HS-27A (cell line): Measurements from ENCODE around the gene GUK1.

Experiments
- DNase-seq: peaks from one replicate; pipeline ENCODE4 v3.0.0-alpha.2; 2012; ENCODE audit warnings: low read depth, missing footprints

GUK1 gene

DNA sequence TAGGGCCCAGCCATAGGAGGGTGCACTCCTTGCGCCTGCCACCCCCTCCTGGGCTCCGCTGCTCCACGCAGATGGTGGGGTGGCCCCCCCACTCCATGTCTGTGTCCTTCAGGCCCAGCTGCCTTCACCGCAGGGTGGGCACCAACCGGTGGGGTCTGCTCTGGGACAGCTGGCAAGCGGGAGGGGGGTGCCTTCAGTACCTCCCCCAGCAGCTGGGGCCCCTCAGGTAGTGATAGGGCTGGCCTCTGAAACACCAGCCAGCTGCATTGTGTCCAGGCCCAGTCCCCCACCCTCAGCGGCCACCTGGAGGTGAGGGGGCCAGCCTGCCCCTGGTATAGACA lies 10.0 kb downstream of the GUK1 start:
- DNase-seq: no peak

DNA sequence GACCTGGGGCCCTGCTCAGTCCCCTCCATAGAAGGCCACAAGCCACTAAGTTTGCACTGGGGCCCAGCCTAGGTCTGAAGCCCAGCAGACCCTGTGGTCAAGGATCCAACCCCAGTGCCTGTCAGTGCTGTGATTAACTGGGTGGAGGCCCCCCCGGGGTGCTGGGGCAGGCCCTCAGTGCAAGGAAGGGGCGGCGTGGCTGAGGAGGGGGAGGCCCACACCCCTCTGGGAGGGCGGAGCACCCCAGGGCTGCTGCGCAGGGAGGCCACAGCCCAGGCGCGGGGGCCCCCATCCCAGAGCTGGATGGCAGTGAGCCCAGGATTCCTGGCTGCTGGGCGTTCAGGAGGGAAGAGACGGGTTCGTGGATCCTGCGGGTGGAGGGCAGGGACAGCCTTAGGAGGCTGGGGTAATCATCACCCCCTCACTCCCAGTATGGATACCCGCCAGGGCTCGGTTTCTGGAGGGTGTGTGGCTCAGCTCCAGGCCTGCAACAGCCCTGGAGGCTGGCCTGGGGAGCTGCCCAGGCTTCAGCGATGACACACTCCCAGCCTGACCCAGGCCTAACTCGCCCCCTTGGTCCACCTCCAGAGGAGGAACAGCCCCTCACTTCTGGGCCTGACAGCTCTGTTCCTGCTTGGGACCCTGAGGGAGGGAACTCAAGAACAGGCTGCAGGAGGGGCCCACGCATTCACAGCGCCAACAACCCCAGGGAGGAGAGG lies 10.5 kb downstream of the GUK1 start:
- DNase-seq: no peak

DNA sequence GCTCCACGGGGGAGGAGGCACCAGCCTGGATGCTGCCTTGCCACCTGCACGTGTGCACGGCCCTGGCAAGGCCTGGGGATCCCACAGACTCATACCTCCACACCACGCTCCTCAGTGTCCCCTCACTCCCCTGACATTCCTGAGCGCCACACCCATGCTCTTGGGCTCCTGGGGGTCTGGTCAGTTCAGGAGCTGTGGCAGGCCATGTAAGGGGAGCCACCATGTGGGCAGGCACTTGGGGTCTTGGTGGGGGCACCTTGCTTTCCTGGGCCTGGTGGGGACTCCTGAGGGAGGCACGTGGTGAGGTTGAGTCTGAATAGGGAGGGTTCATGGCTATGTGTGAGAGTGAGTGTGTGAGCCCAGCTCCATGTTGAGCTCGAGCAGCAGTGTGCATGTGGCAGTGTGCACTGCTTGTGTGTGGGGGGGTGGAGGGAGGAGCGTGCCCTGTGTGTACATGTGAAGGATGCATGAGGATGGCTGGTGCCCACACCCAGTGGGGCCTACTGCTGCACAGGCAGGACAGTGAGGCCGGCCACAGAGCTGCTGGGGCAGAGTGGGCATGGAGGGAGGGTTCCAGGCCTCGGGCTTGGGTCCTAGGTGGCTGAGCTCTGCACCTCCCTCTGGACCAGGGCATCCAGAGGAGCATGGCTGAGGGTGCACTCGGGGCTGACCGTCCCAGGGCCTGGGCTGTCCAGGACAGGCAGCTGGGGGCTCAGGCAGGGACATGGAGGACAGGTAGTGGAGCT lies 11.3 kb downstream of the GUK1 start:
- DNase-seq: no peak

DNA sequence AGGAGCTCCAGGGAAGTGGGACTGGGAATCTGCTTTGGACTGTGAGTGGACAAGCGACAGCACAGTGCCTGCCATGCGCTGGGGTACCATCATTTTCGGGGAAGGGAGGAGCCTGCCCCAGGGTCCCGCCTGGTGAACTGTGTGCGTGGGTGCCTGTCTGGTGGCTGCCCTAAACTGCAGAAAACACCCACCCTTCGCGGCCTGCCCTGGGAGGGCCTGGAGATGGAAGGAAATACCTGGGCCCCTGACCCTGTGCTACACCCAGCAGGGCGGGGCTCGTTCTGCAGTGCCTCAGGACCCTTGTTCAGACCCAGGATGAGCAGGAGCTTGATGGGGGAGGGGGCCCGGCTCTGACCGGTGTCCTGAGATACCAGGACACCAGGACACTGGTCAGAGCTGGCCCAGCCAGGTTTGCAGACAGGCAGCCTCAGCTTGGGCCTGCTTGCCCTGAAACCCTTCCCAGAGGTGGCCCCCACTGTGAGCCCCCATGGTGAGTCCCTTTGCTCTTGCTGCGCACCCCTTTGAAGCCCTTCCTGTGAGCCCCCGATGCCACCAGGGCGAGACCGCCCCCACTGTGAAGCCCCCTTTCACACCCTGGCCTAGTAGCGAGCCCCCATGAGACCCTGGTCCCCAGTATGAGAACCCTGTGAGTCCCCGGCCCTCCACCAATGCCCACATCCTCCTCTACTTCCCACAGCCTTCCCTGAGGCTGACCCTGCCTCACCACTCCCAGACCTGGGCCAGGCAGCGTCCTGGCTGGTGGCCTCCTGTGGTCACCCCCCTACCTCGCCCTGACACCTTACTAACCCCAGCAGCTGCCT lies 12.2 kb downstream of the GUK1 start:
- no peak for DNase-seq

DNA sequence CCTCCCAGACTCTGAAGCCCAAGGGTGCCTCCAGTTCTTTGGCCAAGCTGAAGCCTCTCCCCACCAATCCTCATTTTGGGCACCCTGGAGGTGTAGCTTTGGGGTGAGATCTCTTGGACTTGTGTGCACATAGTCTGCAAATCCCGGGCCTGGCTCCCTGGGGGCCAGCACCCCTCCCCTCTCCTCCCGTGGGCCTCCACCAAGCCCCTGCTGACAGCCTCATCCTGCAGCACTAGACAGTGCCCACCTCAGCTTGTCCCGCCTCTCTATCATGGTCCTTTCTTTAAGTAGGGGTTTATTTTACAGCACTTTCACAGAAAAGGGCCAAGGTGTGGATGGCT lies 12.8 kb downstream of the GUK1 start:
- no peak for DNase-seq

DNA sequence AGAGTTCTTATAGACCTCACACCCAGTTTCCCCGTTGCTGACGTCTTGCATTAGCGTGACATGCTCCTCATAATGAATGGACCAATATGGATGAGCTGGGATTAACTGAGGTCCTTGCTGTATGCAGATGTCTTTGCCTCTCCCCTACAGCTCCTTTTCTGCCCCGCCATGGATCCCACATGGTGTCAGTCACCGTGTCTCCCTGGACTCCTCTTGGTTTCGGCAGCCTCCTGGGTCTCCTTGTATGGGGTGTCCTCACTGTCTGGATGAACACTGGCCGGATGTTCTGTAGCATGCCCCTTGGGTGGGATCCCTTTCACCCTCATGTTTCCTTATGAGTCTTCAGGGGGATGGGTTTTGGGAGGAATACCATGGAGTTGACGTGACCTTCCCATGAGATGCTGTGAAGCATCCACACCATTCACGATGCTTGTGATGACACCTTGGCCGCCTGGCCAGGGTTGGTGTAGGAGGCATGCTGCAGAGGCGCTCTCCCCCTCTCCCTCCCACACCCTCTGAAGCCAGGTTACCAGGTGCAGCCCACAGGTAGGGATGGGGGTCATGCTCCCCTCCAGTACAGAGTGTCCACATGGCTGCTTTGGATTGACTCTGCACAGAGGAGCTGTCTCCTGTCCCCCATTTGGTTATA lies 14.1 kb downstream of the GUK1 start:
- no peak for DNase-seq

DNA sequence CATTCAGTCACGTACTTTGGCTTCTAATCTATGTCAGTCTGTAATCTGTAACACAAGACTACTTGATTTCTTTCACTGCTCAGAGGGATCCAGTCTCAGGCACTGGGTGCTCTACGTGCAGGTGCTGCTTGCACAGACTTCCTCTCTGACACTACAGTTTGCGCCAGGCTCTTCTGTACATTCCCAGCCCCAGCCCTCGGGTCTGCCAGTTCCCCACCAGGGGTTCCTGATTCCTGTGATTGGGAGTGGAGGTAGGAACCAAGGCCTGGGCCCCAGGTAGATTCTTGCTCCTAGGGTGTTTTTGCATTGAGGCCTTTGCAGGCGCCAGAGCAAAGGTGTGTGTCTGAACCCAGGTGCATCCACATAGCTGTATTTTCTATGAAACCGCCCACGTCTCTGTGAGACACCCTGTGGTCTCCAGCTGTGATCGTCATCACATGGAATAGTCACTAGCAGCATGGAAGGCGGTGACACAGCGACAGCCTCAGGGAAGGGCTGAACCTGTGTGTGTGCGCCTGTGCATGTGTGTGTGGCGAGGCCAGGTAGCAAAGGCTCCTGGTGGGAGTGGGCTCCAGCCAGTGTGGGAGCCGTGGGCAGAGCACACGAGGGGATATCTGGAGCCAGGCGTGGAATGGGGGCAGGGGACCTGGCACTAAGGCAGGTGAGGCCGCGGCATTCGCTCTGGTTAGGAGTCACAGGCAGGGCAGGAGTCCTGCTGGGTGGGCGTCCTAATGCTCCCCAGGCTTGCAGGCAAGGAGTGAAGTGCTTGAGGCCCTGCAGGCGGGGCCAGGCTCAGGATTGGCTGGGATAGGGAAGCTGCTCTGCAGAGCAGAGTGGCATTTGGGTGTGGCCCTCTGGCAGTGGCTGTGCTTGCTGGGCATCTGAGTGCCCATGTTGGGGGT lies 14.8 kb downstream of the GUK1 start:
- no peak for DNase-seq

DNA sequence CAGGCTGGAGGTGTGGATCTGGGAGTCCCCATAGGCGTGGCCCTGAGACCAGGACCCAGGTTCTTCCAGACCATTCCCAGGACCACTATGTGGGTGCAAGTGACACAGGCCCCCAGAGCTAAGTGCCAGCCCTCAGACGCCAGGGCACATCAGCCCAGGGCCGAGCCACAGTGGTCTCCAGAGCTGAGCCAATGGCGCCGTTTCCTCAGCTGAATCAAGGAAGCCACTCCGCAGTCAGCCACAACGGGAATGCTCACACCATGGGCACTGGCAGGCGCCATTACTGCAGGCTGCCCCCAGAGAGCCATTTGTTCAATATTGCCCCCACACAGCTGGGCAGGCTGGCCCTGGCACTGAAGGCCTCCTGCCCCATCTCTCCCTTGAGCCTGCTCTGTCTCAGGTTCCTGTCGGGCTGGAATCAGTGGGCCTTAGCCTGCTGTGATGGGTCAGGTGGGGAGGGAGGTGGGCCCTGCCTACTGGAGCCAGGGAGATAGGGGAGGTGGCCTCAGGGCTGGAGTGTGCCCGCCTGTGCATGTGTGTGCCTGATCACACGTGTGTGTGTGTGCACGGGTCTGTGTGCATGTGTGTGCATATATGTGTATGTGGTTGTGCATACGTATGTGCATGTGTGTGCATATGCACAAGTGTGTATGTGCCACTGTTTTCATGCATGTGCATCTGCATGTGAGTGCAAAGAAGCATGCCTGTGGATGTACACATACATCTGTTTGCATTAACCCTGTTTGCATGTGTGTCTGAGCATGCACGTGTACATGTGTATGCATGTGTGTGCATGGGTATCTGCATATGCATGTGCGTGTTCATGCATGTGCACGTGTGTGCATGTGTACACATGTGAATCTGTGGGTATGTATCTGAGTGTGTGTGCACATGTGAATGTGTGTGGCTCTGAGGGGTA lies 15.8 kb downstream of the GUK1 start:
- DNase-seq: no peak

DNA sequence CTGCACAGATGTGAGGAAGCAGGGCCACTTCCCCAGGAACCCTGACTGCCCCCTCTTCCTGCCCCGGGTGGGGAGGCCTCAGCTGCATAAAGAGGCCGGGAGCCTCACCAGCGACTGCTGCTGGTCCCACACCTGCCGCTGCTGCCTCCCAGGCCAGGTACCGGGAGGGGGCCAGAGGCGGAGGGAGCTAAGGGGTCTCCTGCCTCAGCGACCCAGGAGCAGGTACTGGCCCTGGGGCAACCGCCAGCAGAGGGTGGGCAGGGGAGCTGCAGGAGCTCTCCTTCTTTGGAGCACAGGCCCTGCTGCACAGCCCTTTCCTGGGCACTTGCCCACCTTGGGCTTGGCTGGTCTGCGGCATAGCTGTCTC lies 16.4 kb downstream of the GUK1 start:
- DNase-seq: no peak

DNA sequence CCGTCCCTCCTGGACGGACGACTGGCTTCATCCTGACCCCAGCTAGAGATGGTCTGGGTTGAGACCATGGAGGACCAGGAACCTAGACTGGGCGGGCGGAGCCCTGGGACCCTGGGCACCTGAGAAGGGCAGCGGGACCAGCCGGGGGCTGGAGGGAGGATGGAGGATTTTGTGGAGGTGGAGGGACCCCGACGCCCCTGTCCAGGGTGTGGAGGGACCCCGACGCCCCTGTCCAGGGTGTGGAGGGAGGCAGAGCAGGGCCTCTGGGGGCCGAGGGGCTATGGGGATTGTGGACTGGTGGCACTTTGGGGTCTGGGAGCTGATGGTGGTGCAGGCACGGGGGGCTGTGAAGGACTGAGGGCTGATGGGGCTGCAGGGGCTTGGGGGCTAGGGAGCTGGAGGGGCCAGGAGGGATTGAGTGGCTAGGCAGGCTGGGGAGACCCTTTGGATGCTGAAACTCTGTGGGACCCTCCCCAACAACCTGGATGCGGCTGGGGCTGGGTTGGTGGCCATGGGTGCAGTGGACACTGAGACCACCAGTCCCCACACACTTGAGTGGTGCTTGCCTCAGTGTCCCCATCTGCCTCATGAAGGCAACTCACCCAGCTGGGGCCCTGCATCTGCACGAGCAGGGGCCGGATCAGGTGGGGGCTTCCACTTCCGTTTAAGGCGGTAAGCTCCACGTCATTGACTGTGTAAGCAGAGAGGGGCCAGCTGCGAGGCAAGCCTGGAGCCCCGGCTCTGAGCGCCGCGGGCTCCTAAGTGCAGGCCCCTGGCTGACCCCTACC lies 17.1 kb downstream of the GUK1 start:
- no peak for DNase-seq

DNA sequence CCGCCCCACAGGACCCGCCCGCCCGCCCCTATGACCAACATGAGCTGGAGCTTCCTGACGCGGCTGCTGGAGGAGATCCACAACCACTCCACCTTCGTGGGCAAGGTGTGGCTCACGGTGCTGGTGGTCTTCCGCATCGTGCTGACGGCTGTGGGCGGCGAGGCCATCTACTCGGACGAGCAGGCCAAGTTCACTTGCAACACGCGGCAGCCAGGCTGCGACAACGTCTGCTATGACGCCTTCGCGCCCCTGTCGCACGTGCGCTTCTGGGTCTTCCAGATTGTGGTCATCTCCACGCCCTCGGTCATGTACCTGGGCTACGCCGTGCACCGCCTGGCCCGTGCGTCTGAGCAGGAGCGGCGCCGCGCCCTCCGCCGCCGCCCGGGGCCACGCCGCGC lies 17.6 kb downstream of the GUK1 start:
- DNase-seq: no peak

DNA sequence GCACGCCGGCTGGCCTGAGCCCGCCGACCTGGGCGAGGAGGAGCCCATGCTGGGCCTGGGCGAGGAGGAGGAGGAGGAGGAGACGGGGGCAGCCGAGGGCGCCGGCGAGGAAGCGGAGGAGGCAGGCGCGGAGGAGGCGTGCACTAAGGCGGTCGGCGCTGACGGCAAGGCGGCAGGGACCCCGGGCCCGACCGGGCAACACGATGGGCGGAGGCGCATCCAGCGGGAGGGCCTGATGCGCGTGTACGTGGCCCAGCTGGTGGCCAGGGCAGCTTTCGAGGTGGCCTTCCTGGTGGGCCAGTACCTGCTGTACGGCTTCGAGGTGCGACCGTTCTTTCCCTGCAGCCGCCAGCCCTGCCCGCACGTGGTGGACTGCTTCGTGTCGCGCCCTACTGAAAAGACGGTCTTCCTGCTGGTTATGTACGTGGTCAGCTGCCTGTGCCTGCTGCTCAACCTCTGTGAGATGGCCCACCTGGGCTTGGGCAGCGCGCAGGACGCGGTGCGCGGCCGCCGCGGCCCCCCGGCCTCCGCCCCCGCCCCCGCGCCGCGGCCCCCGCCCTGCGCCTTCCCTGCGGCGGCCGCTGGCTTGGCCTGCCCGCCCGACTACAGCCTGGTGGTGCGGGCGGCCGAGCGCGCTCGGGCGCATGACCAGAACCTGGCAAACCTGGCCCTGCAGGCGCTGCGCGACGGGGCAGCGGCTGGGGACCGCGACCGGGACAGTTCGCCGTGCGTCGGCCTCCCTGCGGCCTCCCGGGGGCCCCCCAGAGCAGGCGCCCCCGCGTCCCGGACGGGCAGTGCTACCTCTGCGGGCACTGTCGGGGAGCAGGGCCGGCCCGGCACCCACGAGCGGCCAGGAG lies 18.3 kb downstream of the GUK1 start:
- DNase-seq: no peak

DNA sequence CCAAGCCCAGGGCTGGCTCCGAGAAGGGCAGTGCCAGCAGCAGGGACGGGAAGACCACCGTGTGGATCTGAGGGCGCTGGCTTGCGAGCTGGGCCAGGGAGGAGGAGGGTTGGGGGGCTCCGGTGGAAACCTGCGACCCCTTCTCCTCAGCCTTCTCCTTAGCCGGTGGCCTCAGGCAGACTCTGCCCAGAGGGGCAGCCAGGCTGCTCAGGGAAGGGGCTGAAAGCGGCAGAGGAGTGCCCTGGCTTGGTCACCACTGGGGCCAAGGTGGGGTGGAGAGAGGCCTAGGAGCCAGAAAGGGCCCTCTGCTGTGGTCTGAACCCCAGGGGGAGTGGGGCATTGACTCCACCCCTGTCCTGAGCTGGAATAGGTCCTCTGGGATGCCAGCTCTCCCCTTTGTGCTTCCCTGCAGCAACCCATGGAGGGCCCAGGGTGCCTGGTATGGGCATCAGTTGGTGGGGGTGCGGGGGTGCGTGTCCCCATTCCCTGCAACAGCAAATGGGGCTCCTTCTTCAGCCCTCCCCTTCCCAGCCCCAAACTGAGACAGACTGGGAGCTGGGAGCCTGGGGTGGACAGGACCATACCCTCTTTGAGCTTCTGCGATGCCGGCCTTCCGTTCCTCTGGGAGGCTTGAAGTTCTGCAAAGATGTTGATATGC lies 19.1 kb downstream of the GUK1 start:
- DNase-seq: no peak

DNA sequence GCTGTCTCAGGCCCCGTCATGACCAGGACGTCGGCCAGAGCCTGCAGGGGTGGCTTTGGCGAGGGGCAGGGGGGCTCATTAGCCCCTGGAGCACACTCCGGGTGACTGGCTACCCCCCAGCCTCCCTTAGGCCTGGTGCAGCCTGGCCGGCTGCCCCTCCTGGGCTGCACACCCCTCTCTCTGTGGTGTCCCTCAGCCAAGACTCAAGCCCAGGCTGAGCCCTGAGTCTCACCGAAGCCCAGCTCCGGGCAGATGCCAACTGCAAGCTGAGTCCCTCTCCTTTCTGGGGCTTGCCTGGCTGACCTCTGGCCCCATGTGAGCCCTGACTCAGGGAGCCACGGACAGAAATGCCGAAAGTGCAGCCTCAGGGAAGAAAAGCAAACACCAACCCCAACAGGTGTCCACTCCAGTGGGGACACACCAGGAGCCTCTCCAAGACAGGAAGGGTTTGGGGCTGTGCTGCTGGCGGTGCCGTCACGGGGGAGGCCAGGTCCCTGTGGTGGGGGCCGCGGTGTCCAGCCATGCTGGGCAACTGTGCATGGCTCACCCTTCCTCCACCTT lies 20.2 kb downstream of the GUK1 start:
- no peak for DNase-seq

DNA sequence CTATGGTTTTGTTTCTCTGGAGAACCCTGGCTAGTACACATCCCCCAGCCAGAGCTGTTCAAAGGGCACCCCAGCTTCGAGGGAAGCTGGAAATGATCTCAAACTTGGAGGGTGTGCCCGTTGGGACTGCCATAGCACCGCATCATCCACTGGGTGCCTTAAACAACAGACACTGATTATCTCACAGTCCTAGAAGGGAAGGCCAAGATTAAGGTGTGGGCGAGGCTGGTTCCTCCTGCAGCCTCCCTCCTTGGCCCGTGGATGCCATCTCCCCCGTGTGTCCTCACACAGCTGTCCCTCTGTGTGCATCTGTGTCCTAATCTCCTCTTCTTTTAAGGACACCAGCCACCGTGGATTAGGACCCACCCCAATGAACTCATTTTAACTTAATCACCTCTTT lies 21.3 kb downstream of the GUK1 start:
- no peak for DNase-seq

DNA sequence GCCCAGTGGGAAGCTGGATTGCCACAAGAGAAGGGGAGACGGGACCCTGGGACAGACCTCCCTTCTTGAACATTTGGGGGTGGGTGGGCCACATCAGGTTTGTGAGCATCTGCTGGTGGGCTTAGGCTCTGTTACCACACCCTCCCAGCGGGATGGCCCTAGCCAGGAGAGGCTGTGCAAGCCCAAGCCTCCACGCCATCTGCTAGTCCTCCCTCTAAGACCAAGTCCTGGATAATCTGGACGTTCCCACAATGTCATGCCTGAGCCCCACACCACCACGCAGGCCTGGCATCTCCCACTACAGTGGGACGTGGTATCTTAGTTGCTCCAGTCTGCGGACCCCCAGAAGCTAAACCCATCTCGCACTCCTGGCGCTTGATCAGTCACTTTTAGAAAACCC lies 21.8 kb downstream of the GUK1 start:
- no peak for DNase-seq

DNA sequence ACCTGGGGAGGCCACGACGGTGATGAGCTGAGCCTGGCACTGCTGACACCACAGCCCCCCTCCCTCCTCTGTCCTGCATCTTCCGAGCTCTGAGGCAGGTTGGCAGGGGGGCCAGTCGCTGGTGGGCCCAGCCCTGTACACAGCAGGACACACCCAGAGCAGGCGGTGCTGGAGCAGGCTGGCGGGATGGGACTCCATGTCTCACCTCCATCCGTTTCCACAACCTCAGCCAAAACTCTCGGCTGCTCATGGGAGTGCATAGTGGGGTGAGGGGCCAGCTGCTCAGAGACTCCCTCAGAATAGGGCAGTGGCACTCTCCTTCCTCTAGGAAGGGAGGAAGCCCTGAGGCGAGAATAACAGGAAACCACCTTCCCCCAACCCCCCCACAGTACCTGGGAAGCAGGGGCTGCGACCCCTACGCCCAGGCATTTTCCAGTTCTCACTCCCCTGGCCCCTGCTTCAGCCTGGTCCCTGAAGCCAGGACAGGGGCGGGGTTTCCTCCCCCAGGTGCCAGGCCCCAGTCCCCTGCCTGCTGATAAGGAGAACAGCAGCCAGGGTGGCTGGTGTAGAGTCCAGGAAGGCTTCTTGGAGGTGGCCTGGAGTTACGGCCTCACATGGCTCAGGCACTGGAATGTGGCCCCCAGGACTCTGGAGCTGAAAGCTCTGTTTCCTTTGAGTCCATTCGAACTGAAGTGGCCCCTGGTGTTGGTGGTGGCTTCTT lies 22.4 kb downstream of the GUK1 start:
- DNase-seq: no peak
